NT2/D1 (cell line): ENCODE measurements around the gene ATP6V0C.
"Not testable (repeated sequence)": the region's sequence is repeated elsewhere in the genome, so short reads cannot be mapped to it uniquely, and the experiment has no call there.

Experiments used
- YY1 ChIP-seq: IDR thresholded peaks from 2 replicates; pipeline ENCODE4 v1.6.1; 2011; ENCODE audit not compliant: insufficient read length, insufficient read depth
- ZNF274 ChIP-seq: IDR thresholded peaks from 2 replicates; pipeline ENCODE4 v1.6.1; 2011; ENCODE audit warnings: mild to moderate bottlenecking, low read depth, low read length

DNA sequence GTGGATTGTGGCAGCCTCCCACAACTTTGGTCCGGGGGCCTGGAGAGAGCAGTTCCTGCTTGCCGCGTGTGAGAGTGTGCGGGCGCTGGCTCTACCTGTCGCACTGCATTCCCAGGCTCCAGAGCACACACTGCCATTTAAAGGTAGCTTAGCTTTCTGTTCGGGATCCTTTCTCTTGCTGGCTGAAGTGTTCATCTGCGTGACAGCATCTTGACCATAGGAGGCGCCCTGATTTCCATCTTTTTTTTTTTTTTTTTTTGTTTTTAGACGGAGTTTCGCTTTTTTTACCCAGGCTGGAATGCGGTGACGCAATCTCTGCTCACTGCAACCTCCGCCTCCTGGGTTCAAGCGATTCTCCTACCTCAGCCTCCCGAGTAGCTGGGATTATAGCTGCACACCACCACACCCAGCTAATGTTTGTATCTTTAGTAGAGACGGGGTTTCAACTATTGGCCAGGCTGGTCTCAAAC, 37.7 kb downstream of the ATP6V0C start:
- not testable (repeated sequence) for TF ChIP-seq ZNF274, YY1
